HepG2 (cell line): ENCODE measurements around the gene SPTSSA. TPM values are rescaled to one million over a fixed set of nuclear protein-coding genes. Genes with fewer than 3 reads are reported as not detected.

ENCODE experiments used
- ARHGAP35 ChIP-seq: sonication (generic); formaldehyde crosslinking; IDR thresholded peaks from 2 replicates; pipeline ENCODE4 v1.9.0; 2022; ENCODE audit warnings: mild to moderate bottlenecking, inconsistent platforms, moderate library complexity, missing genetic modification reagents, borderline replicate concordance
- BCLAF1 ChIP-seq: fragments of 450-650 bp; IDR thresholded peaks from 2 replicates; pipeline ENCODE4 v1.6.1; 2017; ENCODE audit warnings: mild to moderate bottlenecking
- FIP1L1 ChIP-seq: fragments of 200-400 bp; formaldehyde crosslinking; IDR thresholded peaks from 2 replicates; pipeline ENCODE4 v1.6.1; 2018; ENCODE audit warnings: low read depth, mild to moderate bottlenecking, low read length, moderate library complexity, borderline replicate concordance; ENCODE audit not compliant: insufficient read depth
- FOXM1 ChIP-seq: sonication (generic); formaldehyde crosslinking; IDR thresholded peaks from 2 replicates; pipeline ENCODE4 v1.5.0; 2020; ENCODE audit warnings: missing genetic modification reagents
- FOXP4 ChIP-seq: sonication (generic); formaldehyde crosslinking; IDR thresholded peaks from 2 replicates; pipeline ENCODE4 v1.4.0; 2020; ENCODE audit warnings: missing genetic modification reagents
- HMGA1 ChIP-seq: sonication (generic); formaldehyde crosslinking; conservative IDR thresholded peaks from 2 replicates; pipeline ENCODE4 v1.4.0; 2020; ENCODE audit warnings: missing genetic modification reagents
- IKZF5 ChIP-seq: IDR thresholded peaks from 2 replicates; pipeline ENCODE4 v1.6.1; 2018; ENCODE audit warnings: missing genetic modification reagents, mild to moderate bottlenecking, missing compliant biosample characterization
- MEIS2 ChIP-seq: sonication (generic); formaldehyde crosslinking; IDR thresholded peaks from 2 replicates; pipeline ENCODE4 v1.9.0; 2021; ENCODE audit warnings: mild to moderate bottlenecking, missing genetic modification reagents
- NFE2L1 ChIP-seq: sonication (generic); formaldehyde crosslinking; IDR thresholded peaks from 2 replicates; pipeline ENCODE4 v1.4.0; 2020; ENCODE audit warnings: missing genetic modification reagents, mild to moderate bottlenecking, borderline replicate concordance
- NR2C2 ChIP-seq: sonication (generic); formaldehyde crosslinking; IDR thresholded peaks from 2 replicates; pipeline ENCODE4 v1.4.0; 2020; ENCODE audit warnings: missing genetic modification reagents, mild to moderate bottlenecking, moderate library complexity, borderline replicate concordance
- RCOR2 ChIP-seq: IDR thresholded peaks from 2 replicates; pipeline ENCODE4 v1.6.1; 2016; ENCODE audit warnings: missing biosample characterization, missing genetic modification reagents
- RFXAP ChIP-seq: sonication (generic); formaldehyde crosslinking; IDR thresholded peaks from 2 replicates; pipeline ENCODE4 v1.4.0; 2020; ENCODE audit warnings: missing genetic modification reagents, borderline replicate concordance
- SP2 ChIP-seq: sonication (generic); formaldehyde crosslinking; IDR thresholded peaks from 2 replicates; pipeline ENCODE4 v1.5.1; 2020; ENCODE audit warnings: mild to moderate bottlenecking, missing genetic modification reagents
- TBX2 ChIP-seq: sonication (generic); formaldehyde crosslinking; IDR thresholded peaks from 2 replicates; pipeline ENCODE4 v1.5.0; 2020; ENCODE audit warnings: missing genetic modification reagents, mild to moderate bottlenecking, borderline replicate concordance
- TFE3 ChIP-seq: IDR thresholded peaks from 2 replicates; pipeline ENCODE4 v1.6.1; 2016
- ZBTB1 ChIP-seq: sonication (generic); formaldehyde crosslinking; IDR thresholded peaks from 2 replicates; pipeline ENCODE4 v1.4.0; 2020; ENCODE audit warnings: missing genetic modification reagents, borderline replicate concordance
- ZBTB20 ChIP-seq: sonication (generic); formaldehyde crosslinking; IDR thresholded peaks from 2 replicates; pipeline ENCODE4 v1.8.1; 2023; ENCODE audit warnings: missing genetic modification reagents, low read depth, mild to moderate bottlenecking, borderline replicate concordance
- ZNF354B ChIP-seq: sonication (generic); formaldehyde crosslinking; IDR thresholded peaks from 2 replicates; pipeline ENCODE4 v1.8.0; 2022; ENCODE audit warnings: mild to moderate bottlenecking, missing genetic modification reagents
- ZNF556 ChIP-seq: sonication (generic); formaldehyde crosslinking; IDR thresholded peaks from 2 replicates; pipeline ENCODE4 v1.4.0; 2020; ENCODE audit warnings: mild to moderate bottlenecking, missing genetic modification reagents, borderline replicate concordance
- ZNF660 ChIP-seq: sonication (generic); formaldehyde crosslinking; IDR thresholded peaks from 2 replicates; pipeline ENCODE4 v1.5.1; 2020; ENCODE audit warnings: mild to moderate bottlenecking, low read depth, missing genetic modification reagents, borderline replicate concordance
- ZNF775 ChIP-seq: sonication (generic); formaldehyde crosslinking; IDR thresholded peaks from 2 replicates; pipeline ENCODE4 v1.4.0; 2020; ENCODE audit warnings: missing genetic modification reagents, mild to moderate bottlenecking, moderate library complexity, borderline replicate concordance
- ZNF878 ChIP-seq: sonication (generic); formaldehyde crosslinking; IDR thresholded peaks from 2 replicates; pipeline ENCODE4 v1.8.1; 2023; ENCODE audit warnings: mild to moderate bottlenecking, missing genetic modification reagents, moderate library complexity
- polyA plus RNA-seq, 8 experiments: library from polyadenylated mRNA; depleted of rRNA in 3 of 8; stranded (reverse) in 7 of 8; unstranded in 1 of 8; fragments of >200 nt; fragmentation: Illumina TruSeq in 4 of 8; extraction: Trizol in 4 of 8; gene quantifications; 2 replicates each; pipeline versions ENCODE4 v1.2.1 to v1.2.3, GENCODE V29; 2011 to 2016; ENCODE audit warnings: low read depth in 4 of 8, missing spikeins in 1 of 8, mixed read lengths in 1 of 8; ENCODE audit not compliant: insufficient read depth in 1 of 8
- total RNA-seq, 5 experiments: library from RNA; depleted of rRNA; stranded (reverse); fragments of >200 nt; fragmentation: Illumina TruSeq; extraction: Trizol; gene quantifications; 2 replicates each; pipeline ENCODE4 v1.2.3, GENCODE V29; 2016; ENCODE audit warnings: low read depth in 1 of 5

The SPTSSA gene
- total and polyA plus RNA-seq, 2 of the 13 experiments (the other 11 are each of a cell fraction or from before 2014, with no cell fraction given), result 19.1 to 86.1 TPM

GRCh38 chr14:34437729-34438080, 24.3 kb downstream of the SPTSSA start (continued):
- TF ChIP-seq TFE3 (CRISPR knock-in tag) (0 out of 2 replicates have a peak, but pooled peaks have one; percentile 3), NR2C2 (CRISPR knock-in tag) (0 out of 2 replicates have a peak, but pooled peaks have one; percentile 30), RCOR2 (0 out of 2 replicates have a peak, but pooled peaks have one; percentile 9), FOXP4 (CRISPR knock-in tag) (no peak), NFE2L1 (CRISPR knock-in tag) (no peak), ZNF775 (CRISPR knock-in tag) (no peak), BCLAF1 (no peak), ARHGAP35 (CRISPR knock-in tag) (no peak), TBX2 (CRISPR knock-in tag) (no peak), FIP1L1 (no peak), ZNF660 (CRISPR knock-in tag) (no peak), ZBTB20 (CRISPR knock-in tag) (no peak), FOXM1 (no peak), ZBTB1 (CRISPR knock-in tag) (no peak), RFXAP (CRISPR knock-in tag) (no peak), ZNF878 (CRISPR knock-in tag) (no peak), ZNF556 (CRISPR knock-in tag) (no peak; the same call in 1 of the 2 replicates), MEIS2 (CRISPR knock-in tag) (no peak), IKZF5 (CRISPR knock-in tag) (no peak), HMGA1 (CRISPR knock-in tag) (no peak), ZNF354B (CRISPR knock-in tag) (no peak), SP2 (CRISPR knock-in tag) (no peak)
